ENCODE results near the gene RNU6-1. TPM values are rescaled to one million over a fixed set of nuclear protein-coding genes. Genes with fewer than 3 reads are reported as not detected.

RNU6-1 gene
- total RNA-seq, 1 experiment from 2014 or later: not detected

- TF ChIP-seq, protein P1, sequence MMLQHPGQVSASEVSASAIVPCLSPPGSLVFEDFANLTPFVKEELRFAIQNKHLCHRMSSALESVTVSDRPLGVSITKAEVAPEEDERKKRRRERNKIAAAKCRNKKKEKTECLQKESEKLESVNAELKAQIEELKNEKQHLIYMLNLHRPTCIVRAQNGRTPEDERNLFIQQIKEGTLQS (CRISPR knock-in tag; conservative IDR thresholded peaks at IDR 0.05): no peak
- TF ChIP-seq, protein P2, sequence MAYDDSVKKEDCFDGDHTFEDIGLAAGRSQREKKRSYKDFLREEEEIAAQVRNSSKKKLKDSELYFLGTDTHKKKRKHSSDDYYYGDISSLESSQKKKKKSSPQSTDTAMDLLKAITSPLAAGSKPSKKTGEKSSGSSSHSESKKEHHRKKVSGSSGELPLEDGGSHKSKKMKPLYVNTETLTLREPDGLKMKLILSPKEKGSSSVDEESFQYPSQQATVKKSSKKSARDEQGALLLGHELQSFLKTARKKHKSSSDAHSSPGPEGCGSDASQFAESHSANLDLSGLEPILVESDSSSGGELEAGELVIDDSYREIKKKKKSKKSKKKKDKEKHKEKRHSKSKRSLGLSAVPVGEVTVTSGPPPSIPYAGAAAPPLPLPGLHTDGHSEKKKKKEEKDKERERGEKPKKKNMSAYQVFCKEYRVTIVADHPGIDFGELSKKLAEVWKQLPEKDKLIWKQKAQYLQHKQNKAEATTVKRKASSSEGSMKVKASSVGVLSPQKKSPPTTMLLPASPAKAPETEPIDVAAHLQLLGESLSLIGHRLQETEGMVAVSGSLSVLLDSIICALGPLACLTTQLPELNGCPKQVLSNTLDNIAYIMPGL (CRISPR knock-in tag; IDR thresholded peaks at IDR 0.05): no peak
- TF ChIP-seq, protein P3, sequence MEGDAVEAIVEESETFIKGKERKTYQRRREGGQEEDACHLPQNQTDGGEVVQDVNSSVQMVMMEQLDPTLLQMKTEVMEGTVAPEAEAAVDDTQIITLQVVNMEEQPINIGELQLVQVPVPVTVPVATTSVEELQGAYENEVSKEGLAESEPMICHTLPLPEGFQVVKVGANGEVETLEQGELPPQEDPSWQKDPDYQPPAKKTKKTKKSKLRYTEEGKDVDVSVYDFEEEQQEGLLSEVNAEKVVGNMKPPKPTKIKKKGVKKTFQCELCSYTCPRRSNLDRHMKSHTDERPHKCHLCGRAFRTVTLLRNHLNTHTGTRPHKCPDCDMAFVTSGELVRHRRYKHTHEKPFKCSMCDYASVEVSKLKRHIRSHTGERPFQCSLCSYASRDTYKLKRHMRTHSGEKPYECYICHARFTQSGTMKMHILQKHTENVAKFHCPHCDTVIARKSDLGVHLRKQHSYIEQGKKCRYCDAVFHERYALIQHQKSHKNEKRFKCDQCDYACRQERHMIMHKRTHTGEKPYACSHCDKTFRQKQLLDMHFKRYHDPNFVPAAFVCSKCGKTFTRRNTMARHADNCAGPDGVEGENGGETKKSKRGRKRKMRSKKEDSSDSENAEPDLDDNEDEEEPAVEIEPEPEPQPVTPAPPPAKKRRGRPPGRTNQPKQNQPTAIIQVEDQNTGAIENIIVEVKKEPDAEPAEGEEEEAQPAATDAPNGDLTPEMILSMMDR (IDR thresholded peaks at IDR 0.05): no peak
- TF ChIP-seq AFF4 (CRISPR knock-in tag; IDR thresholded peaks at IDR 0.05; ENCODE audit: borderline replicate concordance): no peak
- TF ChIP-seq MLX (CRISPR knock-in tag; IDR thresholded peaks at IDR 0.05): no peak
- no peak for TF ChIP-seq ZNF396 (CRISPR knock-in tag; IDR thresholded peaks at IDR 0.05; ENCODE audit: borderline replicate concordance)
- no peak for TF ChIP-seq NFYB (CRISPR knock-in tag; conservative IDR thresholded peaks at IDR 0.05; ENCODE audit: low read depth)
Measured at GRCh38 chr15:67832031-67832551, 7.8 kb downstream of the RNU6-1 start (continued).

DNA sequence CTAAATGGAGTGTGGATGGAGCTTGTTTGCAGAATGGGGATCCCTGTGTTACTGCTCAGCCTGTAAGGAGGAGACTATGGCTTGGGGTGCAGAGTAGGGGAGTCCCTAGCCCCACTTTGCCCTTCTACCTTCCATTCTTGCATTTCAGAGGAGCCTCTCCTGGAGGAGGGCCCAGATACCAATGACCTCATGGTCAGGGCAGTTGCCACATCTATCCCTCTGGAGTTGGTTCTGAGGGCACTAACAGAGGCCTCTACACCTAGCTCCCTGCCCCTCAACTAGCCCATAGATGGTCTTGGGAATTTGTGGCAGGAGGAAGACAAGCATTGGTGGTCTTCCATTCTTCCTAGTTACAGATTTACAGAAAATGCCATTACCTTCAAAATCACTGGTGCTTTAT is 8.5 kb downstream of the RNU6-1 start:
- peaks cover 41% of the 10 kb centered on the region for H3K4me1 Mint-ChIP-seq
- no peak overlapping the region for H3K4me3 Mint-ChIP-seq
- DNase-seq (ENCODE audit: low spot score) (no peak), ATAC-seq (no peak)
- ChIA-PET POLR2A (no interaction called here), CTCF (interaction anchor here (0.6 to 2.7 kb wide), 14 partner anchors 9 to 497 kb away, joined by 3 to 16 read pairs (median 6); partner anchors contain the start of gene C15orf61)
- H3K27ac Mint-ChIP-seq: no peak overlapping the region
- H3K27me3 Mint-ChIP-seq (ENCODE audit: low read depth): peaks cover 97% of the 10 kb centered on the region
- TF ChIP-seq ZNF138 (CRISPR knock-in tag; conservative IDR thresholded peaks at IDR 0.05) (no peak), HMGA2 (CRISPR knock-in tag; IDR thresholded peaks at IDR 0.05) (no peak), NR2C2 (CRISPR knock-in tag; IDR thresholded peaks at IDR 0.05) (no peak), OVOL2 (CRISPR knock-in tag; IDR thresholded peaks at IDR 0.05; ENCODE audit: borderline replicate concordance) (no peak), GRHL2 (CRISPR knock-in tag; IDR thresholded peaks at IDR 0.05; ENCODE audit: insufficient replicate concordance, severe bottlenecking) (no peak), FOXP1 (CRISPR knock-in tag; IDR thresholded peaks at IDR 0.05; ENCODE audit: borderline replicate concordance) (no peak), ESRRA (CRISPR knock-in tag; IDR thresholded peaks at IDR 0.05; ENCODE audit: borderline replicate concordance) (no peak), ZNF396 (CRISPR knock-in tag; IDR thresholded peaks at IDR 0.05; ENCODE audit: borderline replicate concordance) (no peak)
- TF ChIP-seq, protein P4, sequence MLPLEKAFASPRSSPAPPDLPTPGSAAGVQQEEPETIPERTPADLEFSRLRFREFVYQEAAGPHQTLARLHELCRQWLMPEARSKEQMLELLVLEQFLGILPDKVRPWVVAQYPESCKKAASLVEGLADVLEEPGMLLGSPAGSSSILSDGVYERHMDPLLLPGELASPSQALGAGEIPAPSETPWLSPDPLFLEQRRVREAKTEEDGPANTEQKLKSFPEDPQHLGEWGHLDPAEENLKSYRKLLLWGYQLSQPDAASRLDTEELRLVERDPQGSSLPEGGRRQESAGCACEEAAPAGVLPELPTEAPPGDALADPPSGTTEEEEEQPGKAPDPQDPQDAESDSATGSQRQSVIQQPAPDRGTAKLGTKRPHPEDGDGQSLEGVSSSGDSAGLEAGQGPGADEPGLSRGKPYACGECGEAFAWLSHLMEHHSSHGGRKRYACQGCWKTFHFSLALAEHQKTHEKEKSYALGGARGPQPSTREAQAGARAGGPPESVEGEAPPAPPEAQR (CRISPR knock-in tag; IDR thresholded peaks at IDR 0.05): no peak
- TF ChIP-seq, protein P2 (CRISPR knock-in tag; IDR thresholded peaks at IDR 0.05): no peak
- H3K36me3 Mint-ChIP-seq: no peaks in the 10 kb centered on the region; the same call in 1 of the 2 replicates
- no peaks in the 10 kb centered on the region for H3K9me3 Mint-ChIP-seq
